Stimulated activated CD4-positive, alpha-beta T cell treated with anti-CD3 and anti-CD28 coated beads, Interleukin-4, amount 100 ng/mL, for 4 hours (primary cell): ENCODE measurements around the gene LTBP1.
A peak's percentile ranks its signal among the peaks of the same experiment; 100 is the strongest.

Experiments
- DNase-seq, 2 experiments: peaks; one replicate each; pipeline ENCODE4 v3.0.0-alpha.2; 2020

Gene LTBP1

GRCh38 chr2:33236482-33237385, 290.0 kb downstream of the LTBP1 start:
- no peak for DNase-seq

DNA sequence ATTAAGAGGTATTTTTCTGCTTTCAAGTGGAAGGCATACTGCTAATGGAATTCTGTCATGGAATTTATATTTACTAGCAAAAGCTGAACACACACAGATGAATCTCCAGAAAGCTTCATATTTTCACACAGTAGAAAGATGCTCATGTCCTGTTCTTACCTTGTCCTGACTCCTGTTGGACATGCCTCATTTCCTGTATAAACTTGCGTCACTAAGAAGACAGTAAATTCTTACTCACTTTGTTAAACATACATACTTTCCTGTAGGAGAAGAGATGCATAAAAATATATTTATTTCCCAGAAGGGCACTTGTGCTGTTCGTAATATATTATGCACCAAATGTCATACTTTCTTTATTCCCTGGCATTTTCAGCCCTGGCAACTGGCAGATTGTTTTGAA, 291.4 kb downstream of the LTBP1 start:
- DNase-seq, result no peak

GRCh38 chr2:33240178-33240577, 293.4 kb downstream of the LTBP1 start:
- no peak for DNase-seq

DNA sequence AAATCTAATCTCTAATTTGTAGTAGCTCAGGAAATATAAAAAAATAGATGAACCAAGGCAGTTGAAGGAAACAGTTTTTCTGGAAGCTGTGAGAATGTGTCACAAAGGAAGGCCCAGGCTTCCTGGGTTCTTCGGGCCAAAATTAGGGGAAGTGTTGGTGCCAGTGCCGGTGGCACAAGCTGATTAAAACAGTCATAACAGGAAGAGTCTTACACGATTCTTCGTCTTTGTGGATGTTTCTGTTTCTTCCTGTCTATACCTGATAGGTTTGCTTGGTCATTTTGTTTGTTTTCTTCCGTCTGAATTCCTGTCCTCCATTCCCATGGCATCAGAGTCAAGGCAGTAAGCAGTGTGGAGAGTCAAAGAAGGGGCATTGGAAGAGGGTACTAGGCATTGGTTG, 294.3 kb downstream of the LTBP1 start:
- no peak for DNase-seq

DNA sequence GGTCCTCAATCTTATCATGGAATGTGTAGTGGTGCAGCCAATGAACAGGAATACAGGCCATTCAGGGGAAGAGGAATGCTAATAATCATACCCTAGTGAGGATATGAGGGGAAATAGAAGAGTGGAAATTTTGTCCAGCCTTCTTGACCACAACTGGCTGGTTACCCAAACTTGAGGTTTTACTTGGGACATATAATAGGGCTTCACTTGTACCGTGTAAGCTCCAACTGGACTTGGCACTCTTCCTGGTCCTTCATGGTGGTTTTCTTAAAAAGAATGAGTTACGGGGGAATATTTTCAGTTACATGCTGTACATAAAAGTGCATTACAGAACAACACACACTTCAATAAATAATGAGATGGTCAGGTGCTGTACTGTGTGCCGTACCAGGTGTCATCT, 294.8 kb downstream of the LTBP1 start:
- DNase-seq, result no peak

DNA sequence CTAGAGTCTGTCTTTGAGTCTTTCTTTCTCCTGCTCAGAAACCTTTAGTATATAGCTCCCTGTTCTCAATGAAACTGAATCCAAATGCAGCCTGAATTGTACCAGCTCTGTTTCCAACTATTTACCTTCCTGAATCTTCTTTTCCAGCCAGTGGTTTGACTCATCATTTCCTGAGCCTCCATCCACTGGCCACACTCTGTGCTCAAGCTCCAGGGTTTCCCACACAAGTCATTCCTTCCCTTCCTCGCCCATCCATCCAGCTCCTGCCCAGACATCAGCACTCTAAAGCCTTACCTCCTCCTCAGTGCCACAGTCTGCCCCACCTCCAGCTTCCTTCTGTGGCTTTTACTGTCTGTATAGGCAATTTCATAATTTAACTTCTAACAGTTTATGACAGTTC, 296.1 kb downstream of the LTBP1 start:
- DNase-seq, result no peak

GRCh38 chr2:33246432-33246831, 299.7 kb downstream of the LTBP1 start:
- no peak for DNase-seq

DNA sequence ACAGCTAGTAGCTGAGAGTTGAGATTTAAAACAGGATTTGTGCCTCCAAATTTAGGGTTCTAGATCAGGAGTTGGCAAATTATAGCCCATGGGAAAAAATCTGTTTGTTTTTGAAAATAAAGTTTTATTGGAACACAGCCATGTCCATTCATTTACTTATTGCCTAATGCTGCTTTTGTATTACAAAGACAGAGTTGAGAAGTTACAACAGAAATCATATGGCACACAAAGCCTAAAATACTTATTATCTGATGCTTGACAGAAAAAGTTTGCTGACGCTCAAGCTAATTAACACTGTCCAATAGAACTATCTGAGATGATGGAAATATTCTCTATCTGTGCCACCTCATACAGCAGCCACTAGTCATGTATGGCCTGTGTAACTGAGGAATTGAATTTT, 300.6 kb downstream of the LTBP1 start:
- DNase-seq, result no peak

DNA sequence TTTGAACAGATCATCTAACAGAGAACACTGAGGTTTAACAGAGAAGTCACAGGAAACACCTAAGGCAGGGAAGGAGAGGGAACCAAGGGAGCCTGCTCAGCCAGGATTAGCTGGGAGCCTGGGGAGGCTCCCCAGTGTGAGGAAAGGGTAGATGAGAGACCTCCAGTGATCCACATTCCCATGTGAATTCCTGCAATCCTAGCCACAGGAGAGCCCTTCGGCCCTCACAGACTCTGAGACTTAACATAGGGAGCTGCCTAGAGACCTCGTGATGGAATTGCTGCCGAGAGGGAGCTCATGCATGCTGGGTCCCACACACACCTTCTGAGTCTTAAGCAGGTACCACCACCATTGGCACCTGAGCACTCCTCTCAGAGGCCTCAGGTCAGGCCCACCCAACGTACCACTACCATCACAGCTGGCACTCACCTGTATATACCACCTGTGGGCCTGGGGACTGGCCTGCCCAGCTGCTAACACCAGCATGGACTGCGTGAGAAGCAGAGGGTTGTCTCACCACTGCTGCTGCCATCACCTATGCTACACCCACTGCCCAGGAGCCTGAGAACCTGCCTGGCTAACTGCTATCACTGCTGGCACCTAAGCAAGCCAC, 303.8 kb downstream of the LTBP1 start:
- no peak for DNase-seq

- DNase-seq, result no peak
Observed at GRCh38 chr2:33256162-33256755, 309.5 kb downstream of the LTBP1 start.

- no peak for DNase-seq
Observed at GRCh38 chr2:33258387-33258786, 311.6 kb downstream of the LTBP1 start.

GRCh38 chr2:33262097-33262496, 315.3 kb downstream of the LTBP1 start:
- no peak for DNase-seq

- no peak for DNase-seq
Observed at GRCh38 chr2:33264766-33265165, 318.0 kb downstream of the LTBP1 start.

- no peak for DNase-seq
Observed at GRCh38 chr2:33265584-33266338, 319.0 kb downstream of the LTBP1 start.

DNA sequence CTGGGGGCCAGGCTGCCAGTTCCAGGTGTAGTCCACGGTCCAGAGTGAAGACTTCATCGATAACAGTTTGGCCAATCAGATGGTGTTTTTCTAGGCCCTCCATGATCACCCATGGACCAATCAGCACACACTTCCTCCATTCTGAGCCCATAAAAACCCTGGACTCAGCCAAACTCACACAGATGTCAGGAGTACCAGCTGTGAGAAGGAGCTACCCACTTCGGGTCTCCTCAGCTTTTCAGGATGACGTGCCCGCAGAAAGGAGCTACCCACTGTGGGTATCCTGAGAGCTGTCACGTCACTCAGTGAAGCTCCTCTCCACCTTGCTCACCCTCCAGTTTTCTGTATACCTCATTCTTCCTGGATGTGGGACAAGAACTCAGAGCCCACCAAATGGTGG, 319.7 kb downstream of the LTBP1 start:
- no peak for DNase-seq

DNA sequence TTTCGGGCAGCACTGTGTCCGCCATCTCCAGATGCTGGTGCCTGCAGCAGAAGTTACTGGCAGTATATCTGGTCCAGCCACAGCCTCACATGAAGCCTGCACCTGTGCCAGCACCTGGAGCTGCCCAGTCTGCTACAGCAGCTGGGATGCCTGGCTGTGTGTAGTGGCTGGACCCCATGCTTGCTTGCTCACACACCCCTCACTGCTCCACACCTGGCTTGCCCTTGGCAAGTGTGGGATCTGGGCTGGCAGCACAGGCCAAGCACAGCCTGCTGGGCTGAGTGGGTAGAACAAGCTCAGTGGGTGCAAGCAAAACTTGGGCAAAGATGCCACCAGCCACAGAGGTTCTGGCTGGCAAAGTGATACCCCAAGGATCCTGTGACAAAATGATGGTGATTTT, 320.3 kb downstream of the LTBP1 start:
- no peak for DNase-seq

DNA sequence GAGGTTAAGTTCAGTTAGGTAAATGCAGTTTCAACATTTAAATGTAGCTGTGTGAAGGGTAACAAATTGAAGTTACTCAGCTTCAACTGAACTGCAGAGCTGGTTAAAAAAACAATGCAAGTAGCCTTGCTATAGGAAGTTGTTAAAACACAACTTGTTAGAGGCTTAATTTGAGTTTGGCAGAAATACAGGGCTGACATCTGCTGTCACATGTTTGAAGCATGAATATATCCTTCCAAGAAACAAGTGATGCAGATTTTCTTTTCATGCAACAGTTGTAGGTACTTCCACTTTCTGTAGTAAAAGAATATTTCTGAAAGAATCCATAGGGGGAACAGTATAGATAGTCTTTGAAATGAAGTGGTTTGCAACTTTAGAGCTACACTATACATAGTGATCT, 321.0 kb downstream of the LTBP1 start:
- DNase-seq, result no peak

DNA sequence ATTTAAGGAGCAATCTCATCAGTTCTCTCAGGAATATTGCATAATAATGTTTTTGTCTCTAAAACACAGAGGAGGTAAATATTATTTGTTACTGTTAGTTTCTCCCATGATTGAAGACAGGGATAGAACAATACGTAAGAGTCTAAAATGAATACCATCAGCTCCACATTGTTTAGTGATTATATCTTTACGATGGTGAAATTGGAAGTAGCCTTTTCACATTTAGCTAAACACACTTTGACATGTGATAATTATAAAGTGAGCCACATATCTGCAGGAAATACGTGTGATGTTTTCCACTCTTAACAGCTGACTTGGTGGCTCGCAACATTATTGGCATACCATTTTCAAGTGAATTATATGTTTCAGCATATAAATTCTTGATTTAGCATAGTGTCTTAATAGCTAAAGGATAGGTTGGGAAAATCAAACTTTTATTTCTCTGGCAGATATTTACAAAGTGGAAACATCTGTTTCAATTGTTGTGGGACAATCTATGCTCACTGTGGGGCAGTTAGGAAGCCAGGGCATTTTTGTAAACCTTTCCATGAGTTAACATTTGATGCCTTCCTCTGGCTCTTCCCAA, 321.6 kb downstream of the LTBP1 start:
- no peak for DNase-seq

GRCh38 chr2:33272001-33272400, 325.2 kb downstream of the LTBP1 start:
- DNase-seq, result no peak

DNA sequence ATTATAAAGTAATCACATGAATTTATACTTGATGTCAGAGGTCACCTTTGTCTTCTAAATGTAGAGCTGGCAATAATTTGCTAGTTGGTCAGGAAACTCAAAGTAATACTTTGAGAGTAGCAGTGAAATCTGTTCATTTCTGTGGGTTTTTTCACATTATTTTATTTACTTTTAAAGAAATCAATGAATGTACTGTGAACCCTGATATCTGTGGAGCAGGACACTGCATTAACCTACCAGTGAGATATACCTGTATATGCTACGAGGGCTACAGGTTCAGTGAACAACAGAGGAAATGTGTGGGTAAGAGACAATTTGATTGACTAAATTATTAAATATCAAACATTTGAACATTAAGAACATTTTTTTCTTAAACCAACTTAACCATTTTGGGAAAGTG, 326.7 kb downstream of the LTBP1 start:
- no peak for DNase-seq

DNA sequence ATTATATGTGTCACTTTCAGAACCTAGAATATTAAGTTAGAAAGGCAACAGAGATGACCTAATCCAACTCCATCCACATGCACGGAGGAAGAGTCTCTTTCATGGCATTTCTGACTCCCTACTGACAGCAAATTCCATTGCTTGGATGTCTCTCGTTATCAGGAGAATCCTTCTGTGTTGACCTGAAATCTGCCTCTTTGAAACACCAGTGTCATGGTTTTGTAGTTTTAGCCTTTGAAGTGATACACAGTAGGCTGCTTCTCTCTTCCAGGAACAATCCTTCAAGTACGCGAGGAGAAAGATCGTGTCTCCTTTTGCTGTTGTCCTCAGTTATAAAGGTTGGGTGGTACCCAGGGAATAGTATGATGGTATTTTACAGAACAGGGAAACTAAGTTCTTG, 327.8 kb downstream of the LTBP1 start:
- no peak for DNase-seq

- peak; percentile 5 to 22 for DNase-seq
Observed at GRCh38 chr2:33275689-33276444, 329.1 kb downstream of the LTBP1 start.
